Neural cell (in vitro differentiated cells): ENCODE measurements around the gene CRYBA4.

Experiments used
- EP300 ChIP-seq: fragments of 450-650 bp; conservative IDR thresholded peaks from 2 replicates; pipeline ENCODE4 v1.6.1; 2014; ENCODE audit warnings: antibody characterized with exemption, mild to moderate bottlenecking, moderate library complexity; ENCODE audit not compliant: poor library complexity, severe bottlenecking
- TF ChIP-seq, protein P1 (sequence below): IDR thresholded peaks from 2 replicates; pipeline ENCODE4 v1.6.1; 2012; ENCODE audit warnings: borderline replicate concordance
- TF ChIP-seq, protein P2 (sequence below): fragments of 450-650 bp; IDR thresholded peaks from 2 replicates; pipeline ENCODE4 v1.5.1; 2014; ENCODE audit warnings: antibody characterized with exemption, mild to moderate bottlenecking, moderate library complexity; ENCODE audit not compliant: poor library complexity, severe bottlenecking

DNA sequence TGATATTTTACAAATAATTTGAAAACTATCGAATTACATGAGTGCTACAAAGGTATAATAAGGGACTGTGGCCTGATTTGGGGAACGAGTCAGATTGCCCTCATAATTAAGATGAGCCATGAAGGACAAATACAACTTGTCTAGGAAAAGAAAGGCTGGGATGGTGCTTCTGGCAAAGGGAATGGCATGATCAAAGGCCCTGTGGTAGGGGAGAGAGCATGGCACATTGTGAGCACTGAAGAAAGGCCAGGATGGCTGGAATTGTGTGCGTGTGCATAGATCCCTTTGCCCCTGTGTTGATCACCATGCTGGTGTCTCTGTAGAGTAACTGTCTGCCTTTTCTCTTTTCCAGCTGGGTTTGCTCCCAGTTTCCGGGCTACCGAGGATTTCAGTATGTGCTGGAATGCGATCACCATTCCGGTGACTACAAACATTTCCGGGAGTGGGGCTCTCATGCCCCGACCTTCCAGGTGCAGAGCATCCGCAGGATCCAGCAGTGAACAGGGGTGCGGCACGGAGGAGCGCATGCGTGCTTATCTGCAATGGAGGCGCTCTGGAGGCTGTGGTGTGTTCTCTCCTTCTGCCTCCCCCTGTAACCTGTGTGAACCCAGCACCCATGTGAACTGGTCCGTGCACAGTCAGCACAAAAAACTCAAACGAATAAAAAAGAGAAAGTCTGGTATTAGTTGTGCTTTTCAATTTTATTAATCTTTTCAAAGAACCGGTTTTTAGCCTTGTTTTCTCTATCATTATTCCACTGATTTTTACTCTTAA lies 8.4 kb downstream of the CRYBA4 start:
- TF ChIP-seq, protein P1, sequence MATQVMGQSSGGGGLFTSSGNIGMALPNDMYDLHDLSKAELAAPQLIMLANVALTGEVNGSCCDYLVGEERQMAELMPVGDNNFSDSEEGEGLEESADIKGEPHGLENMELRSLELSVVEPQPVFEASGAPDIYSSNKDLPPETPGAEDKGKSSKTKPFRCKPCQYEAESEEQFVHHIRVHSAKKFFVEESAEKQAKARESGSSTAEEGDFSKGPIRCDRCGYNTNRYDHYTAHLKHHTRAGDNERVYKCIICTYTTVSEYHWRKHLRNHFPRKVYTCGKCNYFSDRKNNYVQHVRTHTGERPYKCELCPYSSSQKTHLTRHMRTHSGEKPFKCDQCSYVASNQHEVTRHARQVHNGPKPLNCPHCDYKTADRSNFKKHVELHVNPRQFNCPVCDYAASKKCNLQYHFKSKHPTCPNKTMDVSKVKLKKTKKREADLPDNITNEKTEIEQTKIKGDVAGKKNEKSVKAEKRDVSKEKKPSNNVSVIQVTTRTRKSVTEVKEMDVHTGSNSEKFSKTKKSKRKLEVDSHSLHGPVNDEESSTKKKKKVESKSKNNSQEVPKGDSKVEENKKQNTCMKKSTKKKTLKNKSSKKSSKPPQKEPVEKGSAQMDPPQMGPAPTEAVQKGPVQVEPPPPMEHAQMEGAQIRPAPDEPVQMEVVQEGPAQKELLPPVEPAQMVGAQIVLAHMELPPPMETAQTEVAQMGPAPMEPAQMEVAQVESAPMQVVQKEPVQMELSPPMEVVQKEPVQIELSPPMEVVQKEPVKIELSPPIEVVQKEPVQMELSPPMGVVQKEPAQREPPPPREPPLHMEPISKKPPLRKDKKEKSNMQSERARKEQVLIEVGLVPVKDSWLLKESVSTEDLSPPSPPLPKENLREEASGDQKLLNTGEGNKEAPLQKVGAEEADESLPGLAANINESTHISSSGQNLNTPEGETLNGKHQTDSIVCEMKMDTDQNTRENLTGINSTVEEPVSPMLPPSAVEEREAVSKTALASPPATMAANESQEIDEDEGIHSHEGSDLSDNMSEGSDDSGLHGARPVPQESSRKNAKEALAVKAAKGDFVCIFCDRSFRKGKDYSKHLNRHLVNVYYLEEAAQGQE, result no peak
- TF ChIP-seq, protein P2, sequence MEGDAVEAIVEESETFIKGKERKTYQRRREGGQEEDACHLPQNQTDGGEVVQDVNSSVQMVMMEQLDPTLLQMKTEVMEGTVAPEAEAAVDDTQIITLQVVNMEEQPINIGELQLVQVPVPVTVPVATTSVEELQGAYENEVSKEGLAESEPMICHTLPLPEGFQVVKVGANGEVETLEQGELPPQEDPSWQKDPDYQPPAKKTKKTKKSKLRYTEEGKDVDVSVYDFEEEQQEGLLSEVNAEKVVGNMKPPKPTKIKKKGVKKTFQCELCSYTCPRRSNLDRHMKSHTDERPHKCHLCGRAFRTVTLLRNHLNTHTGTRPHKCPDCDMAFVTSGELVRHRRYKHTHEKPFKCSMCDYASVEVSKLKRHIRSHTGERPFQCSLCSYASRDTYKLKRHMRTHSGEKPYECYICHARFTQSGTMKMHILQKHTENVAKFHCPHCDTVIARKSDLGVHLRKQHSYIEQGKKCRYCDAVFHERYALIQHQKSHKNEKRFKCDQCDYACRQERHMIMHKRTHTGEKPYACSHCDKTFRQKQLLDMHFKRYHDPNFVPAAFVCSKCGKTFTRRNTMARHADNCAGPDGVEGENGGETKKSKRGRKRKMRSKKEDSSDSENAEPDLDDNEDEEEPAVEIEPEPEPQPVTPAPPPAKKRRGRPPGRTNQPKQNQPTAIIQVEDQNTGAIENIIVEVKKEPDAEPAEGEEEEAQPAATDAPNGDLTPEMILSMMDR, result no peak
- no peak for TF ChIP-seq EP300
